ENCODE measurements around the gene ARF1.

DNA sequence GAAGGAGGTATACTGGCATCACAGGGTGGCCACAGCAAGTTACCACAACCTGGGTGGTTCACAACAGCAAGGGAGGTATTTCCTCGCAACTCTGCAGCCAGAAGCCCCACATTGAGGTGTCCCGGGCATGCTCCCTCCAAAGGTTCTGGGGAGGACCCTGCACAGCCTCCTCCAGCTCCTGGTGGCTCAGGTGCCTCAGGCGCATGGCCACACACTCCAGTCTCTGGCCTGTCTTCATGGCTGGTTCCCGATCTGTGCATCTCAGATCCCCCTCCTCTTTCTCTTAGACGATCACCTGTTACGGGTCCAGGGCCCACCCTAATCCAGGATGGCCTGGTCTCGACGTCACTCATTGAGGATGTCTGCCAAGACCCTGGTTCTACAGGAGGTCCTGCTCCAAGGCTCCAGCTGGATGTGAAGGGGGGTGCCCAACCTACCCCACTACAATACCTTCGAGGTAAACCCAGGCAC lies 6.7 kb upstream of the ARF1 start:
- no peak for TF ChIP-seq CTCF (IDR thresholded peaks at IDR 0.05)
- TF ChIP-seq POLR2A (IDR thresholded peaks at IDR 0.05) = no peak
- no peak for TF ChIP-seq EP300 (IDR thresholded peaks at IDR 0.05)
- no peak for TF ChIP-seq POLR2AphosphoS5 (IDR thresholded peaks at IDR 0.05)
